GM18520 (cell line): Measurements from ENCODE around the gene ATP1B2.

ENCODE experiments used
- ATAC-seq: cut with Tn5 transposase; IDR thresholded peaks from one replicate; pipeline ENCODE4 v1.9.1; 2021; ENCODE audit not compliant: unreplicated experiment

Gene ATP1B2

GRCh38 chr17:7677388-7678067 is 26.8 kb downstream of the ATP1B2 start:
- ATAC-seq = no peak

DNA sequence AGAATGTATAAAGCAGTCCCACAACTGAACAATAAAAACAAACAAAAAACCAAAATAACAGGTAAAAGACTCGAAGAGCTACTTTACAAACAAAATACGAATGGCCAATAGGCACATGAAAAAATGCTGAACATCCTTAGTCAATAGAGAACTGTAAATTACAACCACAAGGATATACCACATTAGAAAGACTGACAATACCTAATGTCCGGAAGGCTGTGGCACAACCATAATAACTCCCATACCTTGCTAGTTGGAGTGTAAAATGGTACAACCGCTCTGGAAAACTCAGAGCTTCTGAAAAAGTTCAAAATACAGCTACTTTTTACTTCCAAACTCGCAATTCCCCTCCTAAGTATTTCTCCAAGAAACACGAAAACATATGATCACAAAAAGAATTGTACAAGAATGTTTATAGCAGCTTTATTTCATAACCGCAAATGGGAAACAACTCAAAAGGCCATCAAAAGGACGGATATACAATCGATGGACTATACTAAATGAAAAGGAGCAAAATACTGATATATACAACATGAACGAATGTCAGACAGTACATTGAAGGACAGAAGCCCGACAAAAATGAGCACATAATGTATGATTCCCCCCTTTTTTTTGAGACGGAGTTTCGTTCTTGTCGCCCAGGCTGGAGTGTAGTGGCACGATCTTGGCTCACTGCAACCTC is 34.3 kb downstream of the ATP1B2 start:
- ATAC-seq = no peak

DNA sequence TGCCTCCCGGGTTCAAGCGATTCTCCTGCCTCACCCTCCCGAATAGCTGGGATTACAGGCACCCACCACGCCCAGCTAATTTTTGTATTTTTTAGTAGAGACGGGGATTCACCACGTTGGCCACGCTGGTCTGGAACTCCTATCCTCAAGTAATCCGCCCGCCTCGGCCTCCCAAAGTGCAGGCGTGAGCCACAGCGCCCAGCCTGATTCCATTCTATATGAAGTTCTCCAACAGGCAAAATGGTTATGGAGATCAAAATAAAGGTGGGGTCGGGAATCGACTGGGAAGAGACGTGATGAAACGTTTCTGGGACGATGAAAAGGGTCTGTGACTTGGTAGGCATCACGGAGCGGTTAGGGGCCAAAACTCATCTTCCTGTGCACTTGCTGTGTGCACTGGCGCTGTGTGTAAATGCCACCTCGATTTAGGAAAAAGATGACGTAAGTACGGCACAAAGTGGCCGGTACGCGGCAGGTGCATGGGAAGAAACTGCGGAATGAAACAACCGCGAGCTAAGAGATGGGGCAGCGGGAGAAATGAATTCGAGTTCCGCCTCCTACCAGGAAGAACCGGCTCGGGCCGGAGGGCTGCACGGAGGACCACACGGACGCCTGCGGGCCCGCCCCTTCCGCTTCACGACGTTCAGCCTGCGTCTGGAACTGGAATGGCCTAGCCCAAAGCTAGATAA is 35.0 kb downstream of the ATP1B2 start:
- ATAC-seq = peak; percentile 46

DNA sequence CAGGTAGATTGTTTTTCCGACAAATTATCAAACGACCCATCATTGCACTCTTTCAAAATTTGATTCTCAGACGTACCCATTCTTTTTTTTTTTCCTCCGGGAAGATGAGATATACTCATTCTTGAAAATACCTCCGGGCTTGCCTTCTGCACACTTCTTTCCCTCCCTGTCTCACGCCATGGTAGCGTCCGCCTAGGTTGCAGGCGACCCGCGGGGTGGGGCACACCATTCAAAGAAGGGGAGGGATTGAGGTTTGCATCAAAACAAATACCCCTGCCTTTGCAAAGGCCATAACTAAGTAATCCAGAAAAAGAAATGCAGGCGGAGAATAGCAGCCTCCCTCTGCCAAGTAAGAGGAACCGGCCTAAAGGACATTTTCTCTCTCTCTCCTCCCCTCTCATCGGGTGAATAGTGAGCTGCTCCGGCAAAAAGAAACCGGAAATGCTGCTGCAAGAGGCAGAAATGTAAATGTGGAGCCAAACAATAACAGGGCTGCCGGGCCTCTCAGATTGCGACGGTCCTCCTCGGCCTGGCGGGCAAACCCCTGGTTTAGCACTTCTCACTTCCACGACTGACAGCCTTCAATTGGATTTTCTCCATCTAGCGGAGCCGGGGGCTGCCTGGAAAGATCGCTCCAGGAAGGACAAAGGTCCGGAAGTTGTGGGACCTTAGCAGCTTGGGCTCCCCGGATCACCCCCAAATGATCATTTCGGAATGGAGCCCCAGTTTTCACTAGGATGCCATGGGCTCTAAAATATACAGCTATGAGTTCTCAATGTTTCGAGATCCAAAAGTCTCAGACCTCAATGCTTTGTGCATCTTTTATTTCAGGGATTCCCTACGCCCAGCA is 35.7 kb downstream of the ATP1B2 start:
- ATAC-seq = peak; percentile 34

- no peak for ATAC-seq
These were observed 36.6 kb downstream of the ATP1B2 start, which contains the start of gene TP53 for GRCh38 chr17:7687072-7687907. Gene TP53 (minus strand): TSS chr17:7687490. CDS start chr17:7676594, 10,896 bp downstream.

DNA sequence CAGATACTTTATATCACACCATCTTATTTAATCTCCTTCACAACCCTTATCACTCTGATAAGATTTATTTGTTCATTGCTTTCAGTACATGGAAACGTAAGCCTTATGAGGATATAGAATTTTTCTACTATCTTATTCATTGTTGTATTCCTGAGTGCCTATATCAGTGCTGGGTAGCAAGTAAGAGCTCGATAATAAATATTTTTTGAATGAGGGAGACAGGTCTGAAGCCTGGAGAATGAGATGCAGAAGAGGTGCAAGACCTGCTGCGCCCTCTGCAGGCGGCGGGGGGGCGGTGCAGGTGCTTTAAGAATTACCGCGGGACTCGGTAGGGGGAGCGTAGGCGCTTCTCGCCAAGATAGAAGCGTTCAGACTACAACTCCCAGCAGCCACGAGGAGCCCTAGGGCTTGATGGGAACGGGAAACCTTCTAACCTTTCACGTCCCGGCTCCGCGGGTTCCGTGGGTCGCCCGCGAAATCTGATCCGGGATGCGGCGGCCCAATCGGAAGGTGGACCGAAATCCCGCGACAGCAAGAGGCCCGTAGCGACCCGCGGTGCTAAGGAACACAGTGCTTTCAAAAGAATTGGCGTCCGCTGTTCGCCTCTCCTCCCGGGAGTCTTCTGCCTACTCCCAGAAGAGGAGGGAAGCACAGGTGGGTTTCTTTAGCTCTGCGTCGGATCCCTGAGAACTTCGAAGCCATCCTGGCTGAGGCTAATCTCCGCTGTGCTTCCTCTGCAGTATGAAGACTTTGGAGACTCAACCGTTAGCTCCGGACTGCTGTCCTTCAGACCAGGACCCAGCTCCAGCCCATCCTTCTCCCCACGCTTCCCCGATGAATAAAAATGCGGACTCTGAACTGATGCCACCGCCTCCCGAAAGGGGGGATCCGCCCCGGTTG is 37.4 kb downstream of the ATP1B2 start, which contains the start of gene WRAP53:
TSS of gene WRAP53 (plus strand) at position 570 of the 900 bp plus-strand sequence. CDS start at position 742, 172 bp downstream.
- peak; percentile 60 for ATAC-seq

DNA sequence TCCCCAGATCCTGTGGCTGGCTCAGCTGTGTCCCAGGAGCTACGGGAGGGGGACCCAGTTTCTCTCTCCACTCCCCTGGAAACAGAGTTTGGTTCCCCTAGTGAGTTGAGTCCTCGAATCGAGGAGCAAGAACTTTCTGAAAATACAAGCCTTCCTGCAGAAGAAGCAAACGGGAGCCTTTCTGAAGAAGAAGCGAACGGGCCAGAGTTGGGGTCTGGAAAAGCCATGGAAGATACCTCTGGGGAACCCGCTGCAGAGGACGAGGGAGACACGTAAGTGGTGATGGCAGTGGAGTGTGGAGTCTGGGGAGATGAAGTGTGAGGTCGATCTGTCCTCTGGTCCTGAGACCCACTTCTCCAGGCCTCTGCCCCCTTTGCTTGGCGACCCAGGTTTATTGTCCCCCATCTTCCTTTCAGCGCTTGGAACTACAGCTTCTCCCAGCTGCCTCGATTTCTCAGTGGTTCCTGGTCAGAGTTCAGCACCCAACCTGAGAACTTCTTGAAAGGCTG is 38.1 kb downstream of the ATP1B2 start:
- ATAC-seq = no peak

DNA sequence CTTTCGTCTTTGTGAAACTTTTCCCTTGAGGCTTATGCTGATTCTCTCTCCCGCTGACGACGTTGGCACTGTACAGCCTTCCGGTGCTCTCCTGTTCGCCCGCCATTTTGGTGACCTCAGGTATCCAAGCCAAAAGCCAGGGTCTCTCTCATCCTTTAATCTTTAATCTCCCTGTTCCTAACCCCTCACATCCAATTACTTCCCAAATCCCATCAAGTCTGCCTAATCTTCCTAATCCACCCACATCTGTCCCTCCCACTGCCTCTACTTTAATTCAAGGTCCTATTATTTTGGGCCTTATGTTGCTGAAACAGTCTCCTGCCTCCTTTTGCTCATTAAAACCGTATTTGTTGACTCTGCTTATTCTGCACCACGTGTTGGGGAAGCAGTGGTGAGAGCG is 44.9 kb downstream of the ATP1B2 start:
- no peak for ATAC-seq

DNA sequence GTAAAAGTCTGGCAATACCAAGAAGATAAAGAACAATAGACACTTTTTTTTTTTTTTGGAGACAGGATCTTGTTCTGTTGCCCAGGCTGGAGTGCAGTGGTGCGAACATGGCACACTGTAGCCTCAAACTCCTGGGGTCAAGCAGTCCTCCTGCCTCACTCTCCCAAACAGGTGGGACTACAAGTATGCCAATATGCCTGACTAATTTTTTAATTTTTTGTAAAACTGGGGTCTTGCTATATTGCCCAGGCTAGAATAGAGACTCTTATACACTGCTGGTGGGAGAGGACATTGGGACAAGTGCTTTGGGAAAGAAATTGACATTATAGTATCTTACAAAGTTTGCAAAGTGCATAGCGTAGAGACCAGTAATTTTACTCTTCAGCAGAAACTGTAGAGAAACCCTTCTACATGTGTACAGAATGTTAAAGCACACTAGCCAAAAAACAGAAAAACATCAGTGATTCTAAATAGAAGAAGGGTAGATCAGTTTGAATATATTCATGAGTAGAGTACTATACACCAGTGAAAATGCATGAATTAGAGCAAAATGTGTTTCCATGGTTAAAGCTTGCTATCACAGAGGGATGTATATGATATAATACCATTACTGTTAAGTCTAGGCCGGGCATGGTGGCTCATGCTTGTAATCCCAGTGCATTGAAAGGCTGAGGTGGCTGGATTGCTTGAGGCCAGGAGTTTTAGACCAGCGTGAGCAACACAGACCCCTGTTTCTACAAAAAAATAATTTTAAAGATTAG is 47.3 kb downstream of the ATP1B2 start:
- ATAC-seq = no peak

DNA sequence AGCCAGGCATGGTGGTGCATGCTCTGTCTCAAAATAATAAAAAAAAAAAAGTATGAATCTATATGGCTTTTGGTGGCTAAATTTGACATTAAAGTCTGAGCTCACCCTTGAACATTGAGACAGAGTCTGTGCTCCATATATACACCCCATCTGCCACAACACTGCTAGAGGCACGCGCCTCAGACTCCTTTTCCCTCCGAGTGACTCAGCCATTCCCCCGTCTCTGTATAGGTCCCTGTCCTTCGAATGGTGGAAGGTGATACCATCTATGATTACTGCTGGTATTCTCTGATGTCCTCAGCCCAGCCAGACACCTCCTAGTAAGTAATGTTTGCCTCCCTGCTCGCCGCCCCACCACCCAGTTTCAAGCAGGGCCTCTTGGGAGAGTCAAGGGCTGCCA is 49.8 kb downstream of the ATP1B2 start:
- ATAC-seq = no peak

DNA sequence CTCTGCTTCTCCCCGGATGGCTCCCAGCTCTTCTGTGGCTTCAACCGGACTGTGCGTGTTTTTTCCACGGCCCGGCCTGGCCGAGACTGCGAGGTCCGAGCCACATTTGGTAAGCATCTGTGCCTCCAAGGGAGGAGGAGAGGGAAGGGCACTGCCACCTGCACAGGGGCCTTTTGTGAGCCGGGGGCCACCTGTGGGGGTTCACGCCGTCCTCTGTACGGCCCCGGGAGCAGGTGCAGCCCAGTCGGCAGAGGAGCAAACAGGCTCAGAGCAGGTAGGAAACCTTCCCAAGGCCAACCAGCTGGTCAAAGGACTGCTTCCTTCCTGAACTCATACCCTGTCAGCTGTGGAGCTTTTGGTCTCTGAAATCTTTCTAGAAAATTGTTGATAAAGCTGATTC is 51.0 kb downstream of the ATP1B2 start:
- no peak for ATAC-seq

- ATAC-seq = no peak
These were observed 52.0 kb downstream of the ATP1B2 start for GRCh38 chr17:7702776-7703175.

GRCh38 chr17:7703584-7704479 is 53.1 kb downstream of the ATP1B2 start:
- no peak for ATAC-seq

DNA sequence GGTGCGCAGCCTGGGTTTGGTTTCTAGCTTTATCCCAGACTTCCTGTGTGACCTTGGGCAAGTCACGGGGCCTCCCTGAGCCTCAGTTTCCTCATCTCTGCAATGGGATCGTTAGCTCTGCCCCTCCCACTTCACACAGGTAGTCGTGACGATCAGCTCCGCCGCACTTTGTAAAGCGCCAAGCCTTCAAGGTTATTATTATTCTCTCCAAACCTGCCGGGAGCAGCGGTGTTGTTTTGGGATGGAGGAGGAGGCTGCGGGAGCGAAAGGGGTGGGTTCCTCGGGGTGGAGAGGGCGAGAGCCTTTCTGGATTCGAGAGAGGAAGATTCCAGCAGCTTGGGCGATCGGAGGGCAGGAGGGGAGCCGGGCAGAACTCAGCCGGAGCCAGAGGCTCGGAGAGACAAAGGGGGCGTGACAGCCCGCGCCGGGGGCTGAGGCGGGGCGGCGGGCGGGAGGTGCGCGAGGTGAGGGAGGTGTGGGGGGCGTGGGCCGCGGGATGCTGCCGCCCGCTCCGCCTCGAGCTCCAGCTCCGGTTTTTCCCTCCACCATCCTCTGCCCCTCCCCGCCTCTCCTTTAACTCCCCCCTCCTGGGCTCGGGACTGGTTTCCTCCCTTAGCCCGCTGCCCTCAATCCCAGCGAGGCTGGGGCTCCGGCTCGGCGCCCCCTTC is 54.0 kb downstream of the ATP1B2 start, which contains the start of gene EFNB3:
TSS of gene EFNB3 (plus strand) at position 602 of the 668 bp plus-strand sequence. CDS start 397 bp downstream, outside the sequence.
- no peak for ATAC-seq

DNA sequence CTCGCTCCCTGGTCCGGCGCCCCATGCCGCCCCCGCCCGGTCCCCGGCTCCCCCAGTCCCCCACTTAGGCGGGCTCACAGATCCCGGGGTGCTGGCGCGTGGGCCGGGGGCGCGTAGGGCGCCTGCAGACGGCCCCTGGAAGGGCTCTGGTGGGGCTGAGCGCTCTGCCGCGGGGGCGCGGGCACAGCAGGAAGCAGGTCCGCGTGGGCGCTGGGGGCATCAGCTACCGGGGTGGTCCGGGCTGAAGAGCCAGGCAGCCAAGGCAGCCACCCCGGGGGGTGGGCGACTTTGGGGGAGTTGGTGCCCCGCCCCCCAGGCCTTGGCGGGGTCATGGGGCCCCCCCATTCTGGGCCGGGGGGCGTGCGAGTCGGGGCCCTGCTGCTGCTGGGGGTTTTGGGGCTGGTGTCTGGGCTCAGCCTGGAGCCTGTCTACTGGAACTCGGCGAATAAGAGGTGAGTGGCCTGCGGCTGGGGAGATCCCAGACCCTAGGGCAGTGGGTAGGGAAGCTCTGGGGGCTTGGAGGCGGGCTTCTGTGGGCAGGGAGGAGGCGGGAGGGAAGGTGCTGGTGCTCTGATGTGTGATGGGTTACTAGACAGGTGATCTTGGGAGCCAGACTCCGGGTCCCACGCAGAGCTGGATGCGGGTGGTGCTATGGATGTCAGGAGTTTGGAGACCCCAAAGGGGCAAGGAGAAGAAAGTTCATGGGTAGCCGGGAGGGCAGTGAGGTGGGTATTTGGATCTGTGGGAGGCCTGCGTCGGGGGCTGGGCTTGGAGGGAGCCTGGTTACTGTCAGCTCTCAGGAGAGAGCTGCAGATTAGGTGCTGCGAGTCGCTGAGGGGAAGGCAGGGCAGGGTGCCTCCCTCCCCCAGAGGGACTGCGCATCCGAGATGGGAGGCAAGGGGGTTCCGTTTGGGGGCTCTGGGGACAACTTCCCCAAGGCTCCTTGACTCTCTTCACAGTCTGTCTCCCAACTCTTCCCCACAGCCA is 54.8 kb downstream of the ATP1B2 start:
- ATAC-seq = no peak
